Stimulated activated memory B cell treated with anti-CD40 and anti-IgM and Interleukin-4, amounts not matched to agents 10 μg/mL and 1 μg/mL and 100 μg/mL, for 72 hours (primary cell): Measurements from ENCODE around the gene WDTC1.
"Not testable (repeated sequence)": the region's sequence is repeated elsewhere in the genome, so short reads cannot be mapped to it uniquely, and the experiment has no call there.

Experiments used
- ATAC-seq: fragments of 150-1000 bp; cut with Tn5 transposase; 2 replicates; pipeline ENCODE4 v1.10.0; 2021
- H3K27ac Mint-ChIP-seq: one replicate; pipeline ENCODE4 v1.8.0; 2022; ENCODE audit warnings: mild to moderate bottlenecking, mixed read lengths
- H3K27me3 Mint-ChIP-seq: one replicate; pipeline ENCODE4 v1.8.0; 2022; ENCODE audit warnings: mixed read lengths
- H3K36me3 Mint-ChIP-seq: one replicate; pipeline ENCODE4 v1.8.0; 2022; ENCODE audit warnings: mixed read lengths
- H3K4me1 Mint-ChIP-seq: one replicate; pipeline ENCODE4 v1.8.0; 2022; ENCODE audit warnings: mixed read lengths
- H3K4me3 Mint-ChIP-seq: one replicate; pipeline ENCODE4 v1.8.0; 2022; ENCODE audit warnings: mild to moderate bottlenecking, moderate library complexity, mixed read lengths
- H3K9me3 Mint-ChIP-seq: one replicate; pipeline ENCODE4 v1.8.0; 2022; ENCODE audit warnings: mixed read lengths

WDTC1 gene

GRCh38 chr1:27233667-27234048 is 774 bp upstream of the WDTC1 start:
- Mint-ChIP-seq H3K4me1 (peaks cover 29% of the 10 kb centered on the region), H3K27me3 (no peaks in the 10 kb centered on the region), H3K9me3 (no peaks in the 10 kb centered on the region), H3K27ac (peak overlapping the region; percentile 89), H3K36me3 (no peaks in the 10 kb centered on the region), H3K4me3 (peak overlapping the region; percentile 96)
- ATAC-seq: peak; percentile 0

- no peaks in the 10 kb centered on the region for H3K9me3 Mint-ChIP-seq
- ATAC-seq: no peak
- H3K36me3 Mint-ChIP-seq: no peaks in the 10 kb centered on the region
- peak overlapping the region; percentile 91 for H3K4me3 Mint-ChIP-seq
- no peaks in the 10 kb centered on the region for H3K27me3 Mint-ChIP-seq
- peaks cover 29% of the 10 kb centered on the region for H3K4me1 Mint-ChIP-seq
- H3K27ac Mint-ChIP-seq: peak overlapping the region; percentile 89
Measured at GRCh38 chr1:27235827-27236226, 1.4 kb downstream of the WDTC1 start.

GRCh38 chr1:27237112-27237511 is 2.7 kb downstream of the WDTC1 start:
- Mint-ChIP-seq H3K36me3 (no peaks in the 10 kb centered on the region), H3K9me3 (no peaks in the 10 kb centered on the region), H3K4me1 (peaks cover 29% of the 10 kb centered on the region), H3K27ac (no peak overlapping the region), H3K4me3 (no peak overlapping the region), H3K27me3 (no peaks in the 10 kb centered on the region)
- no peak for ATAC-seq

GRCh38 chr1:27238032-27238431 is 3.6 kb downstream of the WDTC1 start:
- H3K4me3 Mint-ChIP-seq: no peak overlapping the region
- no peak for ATAC-seq
- H3K27me3 Mint-ChIP-seq: no peaks in the 10 kb centered on the region
- no peaks in the 10 kb centered on the region for H3K9me3 Mint-ChIP-seq
- peaks cover 29% of the 10 kb centered on the region for H3K4me1 Mint-ChIP-seq
- H3K36me3 Mint-ChIP-seq: no peaks in the 10 kb centered on the region
- no peak overlapping the region for H3K27ac Mint-ChIP-seq

- Mint-ChIP-seq H3K27ac (peak overlapping the region; percentile 10), H3K27me3 (no peaks in the 10 kb centered on the region), H3K4me1 (peaks cover 18% of the 10 kb centered on the region), H3K4me3 (no peak overlapping the region), H3K9me3 (no peaks in the 10 kb centered on the region), H3K36me3 (peaks cover 9% of the 10 kb centered on the region)
- ATAC-seq: no peak
Measured at GRCh38 chr1:27241677-27242076, 7.2 kb downstream of the WDTC1 start.

DNA sequence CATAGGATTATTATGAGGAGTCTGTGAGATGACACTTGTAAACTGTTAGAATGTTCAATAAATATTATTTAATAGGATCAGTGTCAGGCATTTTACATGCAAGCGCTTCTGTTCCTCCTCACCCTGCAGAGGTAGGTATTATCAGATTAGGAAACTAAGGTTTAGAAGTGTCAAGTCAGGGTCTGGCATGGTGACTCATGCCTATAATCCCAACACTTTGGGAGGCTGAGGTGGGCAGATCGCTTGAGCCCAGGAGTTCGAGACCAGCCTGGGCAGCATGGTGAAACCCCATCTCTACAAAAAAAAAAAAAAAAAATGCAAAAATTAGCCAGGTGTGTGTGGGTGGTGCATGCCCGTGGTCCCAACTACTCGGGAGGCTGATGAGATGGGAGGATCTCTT is 9.2 kb downstream of the WDTC1 start:
- not testable (repeated sequence) for H3K4me3 Mint-ChIP-seq, H3K36me3 Mint-ChIP-seq, H3K9me3 Mint-ChIP-seq, ATAC-seq, H3K27me3 Mint-ChIP-seq
- H3K27ac Mint-ChIP-seq: peak overlapping the region; percentile 1
- peaks cover 21% of the 10 kb centered on the region for H3K4me1 Mint-ChIP-seq

DNA sequence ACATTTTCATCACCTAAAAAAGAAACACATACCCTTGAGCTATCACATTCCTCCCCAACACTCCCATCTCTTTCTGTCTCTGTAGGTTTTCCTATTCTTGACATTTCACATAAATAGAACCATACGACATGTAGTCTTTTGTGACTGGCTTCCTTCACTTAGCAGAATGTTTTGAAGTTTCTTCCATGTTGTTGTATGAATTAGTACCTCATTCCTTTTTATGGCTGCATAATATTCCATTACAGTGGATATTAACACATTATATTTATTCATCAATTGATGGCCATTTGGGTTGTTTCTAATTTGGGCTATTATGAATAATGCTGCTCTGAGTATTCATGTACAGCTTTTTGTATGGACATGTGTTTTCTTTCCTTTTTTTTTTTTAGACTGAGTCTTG is 11.8 kb downstream of the WDTC1 start:
- Mint-ChIP-seq H3K36me3 (peaks cover 9% of the 10 kb centered on the region), H3K27me3 (no peaks in the 10 kb centered on the region), H3K9me3 (no peaks in the 10 kb centered on the region), H3K4me3 (no peak overlapping the region), H3K4me1 (peaks cover 40% of the 10 kb centered on the region), H3K27ac (no peak overlapping the region)
- no peak for ATAC-seq

DNA sequence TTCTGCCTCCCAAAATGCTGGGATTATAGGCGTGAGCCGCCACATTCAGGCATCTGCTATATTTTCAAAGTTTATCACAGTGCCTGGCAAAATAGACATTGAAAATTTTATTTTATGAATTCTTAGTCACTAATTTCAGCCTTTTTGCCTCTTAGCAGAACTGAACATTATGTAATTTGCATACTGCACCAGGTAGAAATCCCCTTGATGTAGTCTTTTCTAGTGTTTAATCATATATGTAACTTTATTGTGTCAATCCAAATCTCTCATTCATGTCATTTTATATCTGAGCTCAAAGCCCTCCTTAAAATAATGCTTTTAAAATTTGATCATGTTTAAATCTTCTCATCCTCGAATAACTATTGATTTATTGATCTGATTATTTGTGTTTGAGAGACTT is 19.2 kb downstream of the WDTC1 start:
- no peaks in the 10 kb centered on the region for H3K27me3 Mint-ChIP-seq
- H3K27ac Mint-ChIP-seq: peak overlapping the region; percentile 100
- H3K4me1 Mint-ChIP-seq: peaks cover 64% of the 10 kb centered on the region
- peak; percentile 76 for ATAC-seq
- H3K36me3 Mint-ChIP-seq: peaks cover 11% of the 10 kb centered on the region
- H3K9me3 Mint-ChIP-seq: peaks cover 3% of the 10 kb centered on the region
- peak overlapping the region; percentile 82 for H3K4me3 Mint-ChIP-seq

- peaks cover 11% of the 10 kb centered on the region for H3K36me3 Mint-ChIP-seq
- H3K4me3 Mint-ChIP-seq: peak overlapping the region; percentile 6
- peaks cover 3% of the 10 kb centered on the region for H3K9me3 Mint-ChIP-seq
- peak overlapping the region; percentile 48 for H3K27ac Mint-ChIP-seq
- no peaks in the 10 kb centered on the region for H3K27me3 Mint-ChIP-seq
- H3K4me1 Mint-ChIP-seq: peaks cover 52% of the 10 kb centered on the region
- ATAC-seq: no peak
Measured at GRCh38 chr1:27255136-27255535, 20.7 kb downstream of the WDTC1 start.

DNA sequence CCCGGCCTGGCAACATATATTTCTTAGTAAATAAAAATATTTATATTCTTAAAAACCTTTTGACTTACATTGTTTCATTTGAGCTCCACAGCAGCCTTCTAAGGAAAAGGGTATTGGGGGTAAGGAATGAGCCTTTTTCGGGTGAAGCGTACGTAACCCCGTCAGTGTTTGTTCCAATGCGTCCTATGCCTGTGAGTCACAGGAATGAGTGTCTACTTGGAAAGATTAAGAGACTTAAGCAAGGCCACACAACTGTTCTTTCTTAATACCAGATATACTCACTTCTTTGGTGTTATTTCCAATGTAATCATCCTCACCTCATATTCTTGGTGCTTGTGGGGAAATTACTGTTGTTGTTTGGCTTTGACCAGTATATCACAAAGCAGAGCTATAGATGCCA is 22.7 kb downstream of the WDTC1 start:
- no peak overlapping the region for H3K4me3 Mint-ChIP-seq
- no peak overlapping the region for H3K27ac Mint-ChIP-seq
- no peak for ATAC-seq
- peaks cover 3% of the 10 kb centered on the region for H3K9me3 Mint-ChIP-seq
- H3K36me3 Mint-ChIP-seq: peaks cover 16% of the 10 kb centered on the region
- peaks cover 35% of the 10 kb centered on the region for H3K4me1 Mint-ChIP-seq
- no peaks in the 10 kb centered on the region for H3K27me3 Mint-ChIP-seq

- no peaks in the 10 kb centered on the region for H3K27me3 Mint-ChIP-seq
- ATAC-seq: no peak
- H3K27ac Mint-ChIP-seq: no peak overlapping the region
- peaks cover 3% of the 10 kb centered on the region for H3K9me3 Mint-ChIP-seq
- H3K4me1 Mint-ChIP-seq: peaks cover 21% of the 10 kb centered on the region
- peaks cover 16% of the 10 kb centered on the region for H3K36me3 Mint-ChIP-seq
- no peak overlapping the region for H3K4me3 Mint-ChIP-seq
Measured at GRCh38 chr1:27258598-27258997, 24.2 kb downstream of the WDTC1 start.

DNA sequence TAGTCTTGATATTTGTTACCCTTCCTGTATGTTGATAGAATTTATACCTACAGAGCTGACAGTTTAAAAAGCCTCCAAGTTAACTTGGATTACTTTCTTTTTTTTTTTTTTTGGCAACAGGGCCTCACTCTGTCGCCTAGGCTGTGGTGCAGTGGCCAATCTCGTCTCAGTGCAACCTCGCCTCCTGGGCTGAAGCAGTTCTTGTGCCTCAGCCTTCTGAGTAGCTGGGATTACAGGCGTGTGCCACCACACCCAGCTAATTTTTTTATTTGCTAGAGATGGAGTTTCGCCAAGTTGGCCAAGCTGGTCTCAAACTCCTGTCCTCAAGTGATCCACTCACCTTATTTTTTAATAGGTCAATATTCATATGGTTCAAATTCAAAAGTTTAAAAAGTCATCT is 32.7 kb downstream of the WDTC1 start:
- H3K9me3 Mint-ChIP-seq: no peaks in the 10 kb centered on the region
- no peaks in the 10 kb centered on the region for H3K27me3 Mint-ChIP-seq
- no peak for ATAC-seq
- H3K27ac Mint-ChIP-seq: no peak overlapping the region
- H3K4me1 Mint-ChIP-seq: no peaks in the 10 kb centered on the region
- H3K36me3 Mint-ChIP-seq: peaks cover 31% of the 10 kb centered on the region
- no peak overlapping the region for H3K4me3 Mint-ChIP-seq

GRCh38 chr1:27269276-27269675 is 34.8 kb downstream of the WDTC1 start:
- no peaks in the 10 kb centered on the region for H3K27me3 Mint-ChIP-seq
- H3K27ac Mint-ChIP-seq: no peak overlapping the region
- no peaks in the 10 kb centered on the region for H3K9me3 Mint-ChIP-seq
- no peak for ATAC-seq
- H3K36me3 Mint-ChIP-seq: peaks cover 46% of the 10 kb centered on the region
- peaks cover 5% of the 10 kb centered on the region for H3K4me1 Mint-ChIP-seq
- no peak overlapping the region for H3K4me3 Mint-ChIP-seq

DNA sequence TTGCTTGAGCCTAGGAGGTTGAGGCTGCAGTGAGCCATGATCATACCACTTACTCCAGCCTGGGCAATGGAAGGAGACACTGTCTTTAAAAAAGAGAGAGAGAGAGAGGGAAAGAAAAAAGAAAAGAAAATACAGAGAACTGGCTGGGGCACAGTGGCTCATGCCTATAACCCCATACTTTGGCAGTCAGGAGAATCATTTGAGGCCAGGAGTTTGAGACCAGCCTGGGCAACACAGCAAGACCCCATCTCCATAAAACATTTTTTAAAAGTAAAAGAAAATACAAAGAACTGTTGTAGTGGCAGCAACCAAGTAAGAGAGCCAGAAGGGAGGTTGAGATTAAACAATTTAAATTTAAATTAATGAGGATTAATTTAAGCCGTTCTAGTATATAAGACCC is 39.8 kb downstream of the WDTC1 start:
- Mint-ChIP-seq H3K4me3 (no peak overlapping the region), H3K9me3 (peaks cover 5% of the 10 kb centered on the region)

GRCh38 chr1:27275696-27276095 is 41.3 kb downstream of the WDTC1 start:
- H3K4me3 Mint-ChIP-seq: no peak overlapping the region
- peaks cover 46% of the 10 kb centered on the region for H3K36me3 Mint-ChIP-seq

More for the DNA sequence above, 39.8 kb downstream of the WDTC1 start:
- no peak for ATAC-seq
- no peak overlapping the region for H3K27ac Mint-ChIP-seq
- no peaks in the 10 kb centered on the region for H3K27me3 Mint-ChIP-seq
- H3K36me3 Mint-ChIP-seq: peaks cover 51% of the 10 kb centered on the region
- peaks cover 15% of the 10 kb centered on the region for H3K4me1 Mint-ChIP-seq

DNA sequence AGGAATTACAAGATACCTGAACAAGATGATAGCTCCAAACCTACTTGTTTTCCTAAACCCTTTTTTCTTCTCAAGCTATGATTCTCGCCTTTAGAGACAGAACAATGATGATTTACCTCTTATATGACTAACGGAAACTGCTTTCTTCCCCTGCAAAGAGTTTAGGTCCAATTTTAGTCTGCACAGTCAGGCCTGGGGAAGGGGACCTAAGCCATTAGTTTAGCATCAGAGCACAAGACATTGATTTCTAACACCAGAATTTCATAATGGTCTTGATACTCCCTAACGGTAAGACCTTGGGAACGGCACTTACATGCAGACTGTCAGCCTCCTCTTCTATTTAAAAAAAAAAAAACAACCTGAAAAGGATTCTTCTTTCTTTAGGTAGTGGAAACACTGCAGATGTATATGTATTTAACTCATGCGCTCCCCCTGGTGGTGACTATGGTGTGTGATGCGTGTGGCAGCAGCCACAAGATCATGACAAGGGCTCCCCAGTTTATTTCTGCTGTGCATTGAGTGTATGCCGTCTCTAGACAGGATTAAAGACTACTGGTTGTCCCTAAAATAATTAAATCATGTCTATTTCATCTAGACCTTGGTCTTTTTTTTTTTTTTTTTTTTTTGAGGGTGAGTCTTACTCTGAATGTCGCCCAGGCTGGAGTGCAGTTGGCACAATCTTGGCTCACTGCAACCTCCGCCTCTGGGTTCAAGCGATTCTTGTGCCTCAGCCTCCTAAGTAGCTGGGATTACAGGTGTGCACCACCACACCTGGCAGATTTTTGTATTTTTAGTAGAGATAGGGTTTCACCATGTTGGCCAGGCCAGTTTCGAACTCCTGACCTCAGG is 50.2 kb downstream of the WDTC1 start:
- H3K27me3 Mint-ChIP-seq: no peaks in the 10 kb centered on the region
- peak overlapping the region; percentile 38 for H3K27ac Mint-ChIP-seq
- ATAC-seq: peak; percentile 85
- peaks cover 20% of the 10 kb centered on the region for H3K36me3 Mint-ChIP-seq
- no peaks in the 10 kb centered on the region for H3K9me3 Mint-ChIP-seq
- H3K4me3 Mint-ChIP-seq: no peak overlapping the region
- H3K4me1 Mint-ChIP-seq: peaks cover 23% of the 10 kb centered on the region

More at GRCh38 chr1:27275696-27276095, 41.3 kb downstream of the WDTC1 start:
- ATAC-seq: no peak
- Mint-ChIP-seq H3K27me3 (no peaks in the 10 kb centered on the region), H3K4me1 (peaks cover 15% of the 10 kb centered on the region), H3K27ac (no peak overlapping the region), H3K9me3 (peaks cover 5% of the 10 kb centered on the region)
